Measurements from ENCODE around the gene TST.

DNA sequence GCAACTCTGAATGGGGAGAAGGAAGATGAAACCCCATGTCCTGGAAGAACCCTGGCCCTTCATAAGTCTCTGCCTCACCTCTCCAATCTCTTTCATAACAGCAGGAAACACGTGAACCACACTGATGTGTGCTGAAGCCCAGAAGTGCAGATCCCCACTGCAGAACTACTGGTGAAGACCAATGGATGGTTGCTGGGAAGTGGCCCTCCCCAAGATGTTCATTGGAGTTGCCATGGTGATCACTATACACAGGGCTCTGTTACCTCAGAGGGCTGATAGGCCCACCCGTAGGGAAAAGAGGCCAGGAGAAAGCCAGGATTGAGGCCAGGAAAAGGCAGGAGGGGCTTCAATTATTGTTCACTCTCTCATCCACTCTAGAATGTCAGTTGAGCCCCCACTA lies 11.6 kb downstream of the TST start:
- TF ChIP-seq, protein P1, sequence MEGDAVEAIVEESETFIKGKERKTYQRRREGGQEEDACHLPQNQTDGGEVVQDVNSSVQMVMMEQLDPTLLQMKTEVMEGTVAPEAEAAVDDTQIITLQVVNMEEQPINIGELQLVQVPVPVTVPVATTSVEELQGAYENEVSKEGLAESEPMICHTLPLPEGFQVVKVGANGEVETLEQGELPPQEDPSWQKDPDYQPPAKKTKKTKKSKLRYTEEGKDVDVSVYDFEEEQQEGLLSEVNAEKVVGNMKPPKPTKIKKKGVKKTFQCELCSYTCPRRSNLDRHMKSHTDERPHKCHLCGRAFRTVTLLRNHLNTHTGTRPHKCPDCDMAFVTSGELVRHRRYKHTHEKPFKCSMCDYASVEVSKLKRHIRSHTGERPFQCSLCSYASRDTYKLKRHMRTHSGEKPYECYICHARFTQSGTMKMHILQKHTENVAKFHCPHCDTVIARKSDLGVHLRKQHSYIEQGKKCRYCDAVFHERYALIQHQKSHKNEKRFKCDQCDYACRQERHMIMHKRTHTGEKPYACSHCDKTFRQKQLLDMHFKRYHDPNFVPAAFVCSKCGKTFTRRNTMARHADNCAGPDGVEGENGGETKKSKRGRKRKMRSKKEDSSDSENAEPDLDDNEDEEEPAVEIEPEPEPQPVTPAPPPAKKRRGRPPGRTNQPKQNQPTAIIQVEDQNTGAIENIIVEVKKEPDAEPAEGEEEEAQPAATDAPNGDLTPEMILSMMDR (IDR thresholded peaks at IDR 0.05; ENCODE audit: low read depth, low read length) = no peak
- TF ChIP-seq EZH2phosphoT487 (IDR thresholded peaks at IDR 0.05; ENCODE audit: low read depth) = no peak

Measured in OCI-LY3 (cell line).